ENCODE data around the gene OSBPL2. TPM values are rescaled to one million over a fixed set of nuclear protein-coding genes. Genes with fewer than 3 reads are reported as not detected.

The OSBPL2 gene
- total and polyA plus RNA-seq, 9 of the 15 experiments (the other 6 are each of a cell fraction or from before 2014, with no cell fraction given): 2.5 to 25.6 (median 14.1) TPM

GRCh38 chr20:62238569-62239277 lies 402 bp downstream of the OSBPL2 start (continued):
- peak in 1 of 2 experiments; percentile 6 for TF ChIP-seq E2F6 (IDR thresholded peaks at IDR 0.05; ENCODE audit: borderline replicate concordance in 1 of 2, extremely low read depth in 1 of 2, insufficient read depth in 1 of 2, insufficient read length in 1 of 2, low read depth in 1 of 2, low read length in 1 of 2, poor library complexity in 1 of 2, severe bottlenecking in 1 of 2)
- TF ChIP-seq PTBP1 (IDR thresholded peaks at IDR 0.05; ENCODE audit: low read depth, low read length): no peak
- no peak for TF ChIP-seq NCOR1 (IDR thresholded peaks at IDR 0.05)
- TF ChIP-seq UBTF (IDR thresholded peaks at IDR 0.05; ENCODE audit: borderline replicate concordance in 1 of 2, low read depth in 2 of 2, low read length in 2 of 2): 0 out of 4 replicates have a peak, but pooled peaks of 1 of the 2 experiments have one; percentile 46
- no peak for TF ChIP-seq ZKSCAN8 (CRISPR knock-in tag; IDR thresholded peaks at IDR 0.05)
- TF ChIP-seq PCBP1 (IDR thresholded peaks at IDR 0.05; ENCODE audit: low read depth, low read length, poor library complexity, severe bottlenecking): no peak
- TF ChIP-seq PBX2 (CRISPR knock-in tag; IDR thresholded peaks at IDR 0.05; ENCODE audit: low read depth): no peak
- no peak for TF ChIP-seq PBX2 (tag; conservative IDR thresholded peaks at IDR 0.05; ENCODE audit: low read depth)
- no peak for TF ChIP-seq ZNF395 (CRISPR knock-in tag; IDR thresholded peaks at IDR 0.05)
- TF ChIP-seq NBN (IDR thresholded peaks at IDR 0.05; ENCODE audit: low read depth): no peak
- no peak for TF ChIP-seq NFYB (IDR thresholded peaks at IDR 0.05; ENCODE audit: extremely low read depth, insufficient read length)
- TF ChIP-seq TAF1 (IDR thresholded peaks at IDR 0.05; ENCODE audit: control insufficient read depth, extremely low read depth, insufficient read depth, low read length, severe bottlenecking): no peak
- TF ChIP-seq CBFA2T3 (IDR thresholded peaks at IDR 0.05): no peak
- TF ChIP-seq HDAC1 (IDR thresholded peaks at IDR 0.05): no peak
- TF ChIP-seq ARID1B (IDR thresholded peaks at IDR 0.05): no peak
- no peak for TF ChIP-seq SAFB2 (IDR thresholded peaks at IDR 0.05; ENCODE audit: borderline replicate concordance, low read depth, low read length, severe bottlenecking)
- TF ChIP-seq FOSL1 (tag; conservative IDR thresholded peaks at IDR 0.05): 0 out of 2 replicates have a peak, but pooled peaks have one; percentile 6
- TF ChIP-seq ZNF778 (CRISPR knock-in tag; IDR thresholded peaks at IDR 0.05): no peak
- TF ChIP-seq FOXP1 (CRISPR knock-in tag; IDR thresholded peaks at IDR 0.05): peak; percentile 57; the same call in 1 of the 2 replicates
- no peak for TF ChIP-seq ETV1 (tag; conservative IDR thresholded peaks at IDR 0.05; ENCODE audit: low read depth)

All from K562 (cell line).